ENCODE measurements around the gene LONRF3.
A peak's percentile ranks its signal among the peaks of the same experiment; 100 is the strongest.
"Not testable (repeated sequence)": the region's sequence is repeated elsewhere in the genome, so short reads cannot be mapped to it uniquely, and the experiment has no call there.

LONRF3 gene

GRCh38 chrX:118989886-118990285 is 15.5 kb downstream of the LONRF3 start:
- DNase-seq: no peak

- no peak for DNase-seq
Measured at GRCh38 chrX:118990512-118991227, 16.3 kb downstream of the LONRF3 start.

- DNase-seq: not testable (repeated sequence)
Measured at GRCh38 chrX:118992441-118993121, 18.2 kb downstream of the LONRF3 start.

- DNase-seq: no peak
Measured at GRCh38 chrX:119003462-119003861, 29.0 kb downstream of the LONRF3 start.

- peak; percentile 47 to 60 for DNase-seq
Measured at GRCh38 chrX:119004920-119005524, 30.6 kb downstream of the LONRF3 start.

GRCh38 chrX:119007189-119007770 is 32.9 kb downstream of the LONRF3 start:
- DNase-seq: no peak

- DNase-seq: peak; percentile 43 to 45
Measured at GRCh38 chrX:119008110-119008744, 33.8 kb downstream of the LONRF3 start.

- DNase-seq: no peak
Measured at GRCh38 chrX:119009071-119009470, 34.7 kb downstream of the LONRF3 start.

- DNase-seq: no peak
Measured at GRCh38 chrX:119010491-119010890, 36.1 kb downstream of the LONRF3 start.

- no peak for DNase-seq
Measured at GRCh38 chrX:119013164-119013563, 38.7 kb downstream of the LONRF3 start.

- DNase-seq: peak; percentile 33 to 64
Measured at GRCh38 chrX:119015407-119016237, 41.2 kb downstream of the LONRF3 start.

- DNase-seq: no peak
Measured at GRCh38 chrX:119017077-119017476, 42.7 kb downstream of the LONRF3 start.

- no peak for DNase-seq
Measured at GRCh38 chrX:119025900-119026299, 51.5 kb downstream of the LONRF3 start.

GRCh38 chrX:119026344-119026743 is 51.9 kb downstream of the LONRF3 start:
- not testable (repeated sequence) for DNase-seq

- DNase-seq: not testable (repeated sequence)
Measured at GRCh38 chrX:119027960-119028732, 53.7 kb downstream of the LONRF3 start.

- DNase-seq: no peak
Measured at GRCh38 chrX:119028733-119029330, 54.4 kb downstream of the LONRF3 start.

- DNase-seq: not testable (repeated sequence)
Measured at GRCh38 chrX:119029656-119030055, 55.2 kb downstream of the LONRF3 start.

- no peak for DNase-seq
Measured at GRCh38 chrX:119030990-119031389, 56.6 kb downstream of the LONRF3 start.

- no peak for DNase-seq
Measured at GRCh38 chrX:119036107-119037029, 62.0 kb downstream of the LONRF3 start.

GRCh38 chrX:119040432-119040831 is 66.0 kb downstream of the LONRF3 start:
- no peak for DNase-seq
